Retinal pigment epithelial cell (primary cell): ENCODE results near the gene CEP19.

Experiments
- DNase-seq: peaks from one replicate; pipeline ENCODE4 v3.0.0-alpha.2; 2010; ENCODE audit warnings: low read depth
- H3K4me3 ChIP-seq: 2 replicates; pipeline ENCODE4 v1.5.1; 2011; ENCODE audit warnings: mild to moderate bottlenecking, low read length, control low read depth, moderate library complexity
- TF ChIP-seq, protein P1 (sequence below): conservative IDR thresholded peaks from 2 replicates; pipeline ENCODE4 v1.5.1; 2011; ENCODE audit warnings: low read depth, low read length, control low read depth, inconsistent platforms

The CEP19 gene

GRCh38 chr3:196706327-196706726 lies 5.7 kb downstream of the CEP19 start:
- no peak overlapping the region for H3K4me3 ChIP-seq
- no peak for DNase-seq
- TF ChIP-seq, protein P1, sequence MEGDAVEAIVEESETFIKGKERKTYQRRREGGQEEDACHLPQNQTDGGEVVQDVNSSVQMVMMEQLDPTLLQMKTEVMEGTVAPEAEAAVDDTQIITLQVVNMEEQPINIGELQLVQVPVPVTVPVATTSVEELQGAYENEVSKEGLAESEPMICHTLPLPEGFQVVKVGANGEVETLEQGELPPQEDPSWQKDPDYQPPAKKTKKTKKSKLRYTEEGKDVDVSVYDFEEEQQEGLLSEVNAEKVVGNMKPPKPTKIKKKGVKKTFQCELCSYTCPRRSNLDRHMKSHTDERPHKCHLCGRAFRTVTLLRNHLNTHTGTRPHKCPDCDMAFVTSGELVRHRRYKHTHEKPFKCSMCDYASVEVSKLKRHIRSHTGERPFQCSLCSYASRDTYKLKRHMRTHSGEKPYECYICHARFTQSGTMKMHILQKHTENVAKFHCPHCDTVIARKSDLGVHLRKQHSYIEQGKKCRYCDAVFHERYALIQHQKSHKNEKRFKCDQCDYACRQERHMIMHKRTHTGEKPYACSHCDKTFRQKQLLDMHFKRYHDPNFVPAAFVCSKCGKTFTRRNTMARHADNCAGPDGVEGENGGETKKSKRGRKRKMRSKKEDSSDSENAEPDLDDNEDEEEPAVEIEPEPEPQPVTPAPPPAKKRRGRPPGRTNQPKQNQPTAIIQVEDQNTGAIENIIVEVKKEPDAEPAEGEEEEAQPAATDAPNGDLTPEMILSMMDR, result no peak

DNA sequence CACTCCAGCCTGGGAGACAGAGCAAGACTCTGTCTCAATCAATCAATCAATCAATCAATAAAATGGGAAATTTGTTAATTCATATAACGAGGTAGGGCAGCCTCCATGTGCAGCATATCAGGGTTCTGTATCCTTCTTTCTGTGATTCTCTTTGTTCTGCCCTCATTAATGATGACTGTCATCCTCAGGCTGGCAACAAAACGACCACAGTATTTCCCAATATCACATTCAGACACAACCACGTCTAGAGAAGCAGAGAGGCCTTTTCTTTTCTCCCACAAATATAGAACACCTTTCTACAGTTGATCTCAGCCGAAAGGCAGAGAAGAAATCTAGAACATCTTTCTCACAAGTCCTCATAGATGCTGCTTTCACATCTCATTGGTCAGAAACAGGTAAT lies 11.2 kb downstream of the CEP19 start:
- no peak for DNase-seq
- no peak overlapping the region for H3K4me3 ChIP-seq
- TF ChIP-seq, protein P1, result no peak

- no peak overlapping the region for H3K4me3 ChIP-seq
- TF ChIP-seq, protein P1, result no peak
- DNase-seq, result no peak
Observed at GRCh38 chr3:196699749-196700148, 12.3 kb downstream of the CEP19 start.

DNA sequence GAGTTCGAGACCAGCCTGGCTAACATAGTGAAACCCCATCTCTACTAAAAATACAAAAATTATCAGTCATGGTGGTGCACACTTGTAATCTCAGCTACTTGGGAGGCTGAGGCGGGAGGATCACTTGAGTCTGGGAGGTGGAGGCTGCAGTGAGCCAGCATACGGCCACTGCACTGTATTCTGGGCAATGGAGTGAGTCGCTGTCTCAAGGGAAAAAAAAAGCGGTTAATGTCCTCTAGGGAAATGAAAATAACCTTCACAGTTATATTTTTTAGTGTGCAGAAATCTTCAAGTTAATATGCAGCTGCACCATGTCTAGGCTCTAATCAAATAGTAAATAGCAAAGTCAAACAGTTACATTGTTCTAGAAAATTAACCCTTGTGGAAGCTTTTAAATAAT lies 14.8 kb downstream of the CEP19 start:
- TF ChIP-seq, protein P1, result no peak
- no peak overlapping the region for H3K4me3 ChIP-seq
- DNase-seq, result no peak

DNA sequence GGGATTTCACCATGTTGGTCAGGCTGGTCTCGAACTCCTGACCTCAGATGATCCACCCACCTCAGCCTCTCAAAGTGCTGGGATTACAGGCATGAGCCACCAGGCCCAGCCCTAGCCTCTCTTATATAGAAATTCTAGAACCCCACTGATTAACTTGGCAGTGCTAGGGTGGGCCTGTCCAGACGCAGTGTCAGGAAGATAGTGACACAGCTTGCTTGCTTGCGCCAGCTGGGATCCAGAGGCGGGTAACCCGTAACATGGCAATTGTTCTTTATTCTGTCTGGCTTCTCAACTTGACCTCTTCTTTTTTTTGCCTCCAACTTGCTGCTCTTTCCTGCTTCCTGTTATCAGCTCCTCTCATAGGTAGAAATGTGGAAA lies 16.2 kb downstream of the CEP19 start:
- TF ChIP-seq, protein P1, result no peak
- H3K4me3 ChIP-seq, result no peak overlapping the region
- DNase-seq, result no peak

- no peak overlapping the region for H3K4me3 ChIP-seq
- TF ChIP-seq, protein P1, result no peak
- DNase-seq, result no peak
Observed at GRCh38 chr3:196694941-196695848, 16.9 kb downstream of the CEP19 start.

- TF ChIP-seq, protein P1, result peak; percentile 5
- no peak for DNase-seq
- H3K4me3 ChIP-seq, result no peak overlapping the region
Observed at GRCh38 chr3:196694202-196694638, 17.8 kb downstream of the CEP19 start.
